HEK293 (cell line): Measurements from ENCODE around the gene ERBB4.

Source experiments
- CTCF ChIA-PET: fragments of 350-600 bp; formaldehyde crosslinking; extraction: SDS; loops from one replicate; lab custom pipeline; 2021; ENCODE audit warnings: antibody characterized with exemption; lab: Yijun Ruan, JAX
- POLR2A ChIA-PET: fragments of 300-600 bp; formaldehyde crosslinking; extraction: SDS; loops from one replicate; lab custom pipeline; 2020; ENCODE audit warnings: antibody characterized with exemption, inconsistent platforms; lab: Yijun Ruan, JAX
- H3K27ac ChIP-seq: fragments of 200-500 bp; sonication (Bioruptor generic); 2 replicates; pipeline ENCODE4 v1.5.1; 2014; ENCODE audit warnings: low read depth, low read length, control low read depth, inconsistent platforms; ENCODE audit errors: extremely low read depth
- H3K36me3 ChIP-seq, 2 experiments: fragments of 200-500 bp in 1 of 2; sonication (Bioruptor generic) in 1 of 2; 1 replicate in 1 of 2; 2 replicates in 1 of 2; pipeline ENCODE4 v1.5.1; 2014 to 2017; ENCODE audit warnings: inconsistent platforms in 2 of 2, low read length in 2 of 2; ENCODE audit not compliant: control insufficient read depth in 2 of 2, insufficient read depth in 1 of 2
- H3K4me1 ChIP-seq: fragments of 200-500 bp; sonication (Bioruptor generic); 2 replicates; pipeline ENCODE4 v1.5.1; 2014; ENCODE audit warnings: mild to moderate bottlenecking, low read length, inconsistent platforms; ENCODE audit not compliant: control insufficient read depth, insufficient read depth
- H3K4me3 ChIP-seq: 2 replicates; pipeline ENCODE4 v1.5.1; 2011; ENCODE audit warnings: low read depth, mild to moderate bottlenecking, control low read depth, low read length, moderate library complexity
- H3K9me3 ChIP-seq: fragments of 200-500 bp; sonication (Bioruptor generic); 2 replicates; pipeline ENCODE4 v1.5.1; 2014; ENCODE audit warnings: low read depth, low read length, inconsistent platforms; ENCODE audit not compliant: control insufficient read depth, insufficient read depth
- KLF8 ChIP-seq: fragments of 450-650 bp; formaldehyde crosslinking; IDR thresholded peaks from 2 replicates; pipeline ENCODE4 v1.5.1; 2016; ENCODE audit warnings: missing biosample characterization, missing genetic modification characterization
- OSR2 ChIP-seq: fragments of 450-650 bp; formaldehyde crosslinking; IDR thresholded peaks from 2 replicates; pipeline ENCODE4 v1.5.1; 2016; ENCODE audit warnings: missing biosample characterization, missing genetic modification characterization
- OVOL3 ChIP-seq: fragments of 450-650 bp; formaldehyde crosslinking; IDR thresholded peaks from 2 replicates; pipeline ENCODE4 v1.5.1; 2016; ENCODE audit warnings: missing biosample characterization, missing genetic modification characterization
- ZBTB17 ChIP-seq: fragments of 450-650 bp; formaldehyde crosslinking; IDR thresholded peaks from 2 replicates; pipeline ENCODE4 v1.5.1; 2016; ENCODE audit warnings: missing biosample characterization, missing genetic modification characterization
- ZNF292 ChIP-seq: fragments of 450-650 bp; formaldehyde crosslinking; IDR thresholded peaks from 2 replicates; pipeline ENCODE4 v1.5.1; 2016; ENCODE audit warnings: low read depth, missing biosample characterization, missing genetic modification characterization, borderline replicate concordance
- ZNF335 ChIP-seq: fragments of 450-650 bp; formaldehyde crosslinking; conservative IDR thresholded peaks from 2 replicates; pipeline ENCODE4 v1.5.1; 2016; ENCODE audit warnings: missing biosample characterization, missing genetic modification characterization
- ZNF391 ChIP-seq: fragments of 450-650 bp; formaldehyde crosslinking; IDR thresholded peaks from 2 replicates; pipeline ENCODE4 v1.5.1; 2016; ENCODE audit warnings: low read depth, missing biosample characterization, missing genetic modification characterization, borderline replicate concordance
- ZNF548 ChIP-seq: fragments of 450-650 bp; formaldehyde crosslinking; IDR thresholded peaks from 2 replicates; pipeline ENCODE4 v1.5.1; 2016; ENCODE audit warnings: missing biosample characterization, missing genetic modification characterization
- ZNF555 ChIP-seq: fragments of 450-650 bp; formaldehyde crosslinking; conservative IDR thresholded peaks from 2 replicates; pipeline ENCODE4 v1.5.1; 2017; ENCODE audit warnings: missing biosample characterization, mild to moderate bottlenecking, missing genetic modification characterization, inconsistent platforms
- ZNF660 ChIP-seq: fragments of 450-650 bp; IDR thresholded peaks from 2 replicates; pipeline ENCODE4 v1.5.1; 2018; ENCODE audit warnings: missing biosample characterization, mild to moderate bottlenecking, missing genetic modification characterization
- ZNF76 ChIP-seq: fragments of 450-650 bp; formaldehyde crosslinking; IDR thresholded peaks from 2 replicates; pipeline ENCODE4; 2016; ENCODE audit warnings: low read depth, missing biosample characterization, missing genetic modification characterization, borderline replicate concordance
- TF ChIP-seq, protein P1 (sequence below): fragments of 450-650 bp; formaldehyde crosslinking; IDR thresholded peaks from 2 replicates; pipeline ENCODE4 v1.5.1; 2016; ENCODE audit warnings: missing biosample characterization, missing genetic modification characterization
- TF ChIP-seq, protein P2 (sequence below): fragments of 450-650 bp; formaldehyde crosslinking; IDR thresholded peaks from 2 replicates; pipeline ENCODE4 v1.5.1; 2016; ENCODE audit warnings: missing biosample characterization, missing genetic modification characterization, low read depth
- TF ChIP-seq, protein P3 (sequence below): fragments of 450-650 bp; formaldehyde crosslinking; IDR thresholded peaks from 2 replicates; pipeline ENCODE4 v1.5.1; 2016; ENCODE audit warnings: missing biosample characterization, missing genetic modification characterization
- TF ChIP-seq, protein P4 (sequence below): fragments of 450-650 bp; formaldehyde crosslinking; IDR thresholded peaks from 2 replicates; pipeline ENCODE4 v1.5.1; 2016; ENCODE audit warnings: missing biosample characterization, missing genetic modification characterization
- TF ChIP-seq, protein P5 (sequence below): fragments of 450-650 bp; formaldehyde crosslinking; IDR thresholded peaks from 2 replicates; pipeline ENCODE4 v1.5.1; 2017; ENCODE audit warnings: missing biosample characterization, missing genetic modification characterization
- TF ChIP-seq, protein P6 (sequence below): fragments of 450-650 bp; formaldehyde crosslinking; IDR thresholded peaks from 2 replicates; pipeline ENCODE4 v1.5.1; 2017; ENCODE audit warnings: missing biosample characterization, missing genetic modification characterization

ERBB4 gene

DNA sequence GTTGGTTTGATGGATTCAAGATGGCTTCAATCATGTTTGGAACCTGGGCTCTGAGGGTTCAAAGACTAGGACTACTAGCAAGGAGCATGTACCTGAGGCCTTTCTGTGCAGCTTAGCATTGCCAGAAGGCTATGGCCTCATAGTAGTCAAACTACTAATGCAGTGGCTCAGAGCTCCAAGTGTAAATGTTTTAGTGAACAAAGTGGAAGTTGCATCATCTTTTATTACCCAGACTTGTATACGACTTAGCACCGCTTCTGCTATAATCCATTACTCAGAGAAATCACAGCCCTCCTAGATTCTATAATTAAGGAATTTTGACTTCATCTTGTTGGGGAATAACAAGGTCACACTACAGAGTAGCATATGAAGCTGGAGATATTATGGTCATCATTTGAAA lies 210.5 kb downstream of the ERBB4 start:
- no peak overlapping the region for H3K27ac ChIP-seq
- CTCF ChIA-PET = no interaction called here
- no peaks in the 10 kb centered on the region for H3K9me3 ChIP-seq
- no peak overlapping the region for H3K4me3 ChIP-seq
- peaks cover 27% of the 10 kb centered on the region for H3K4me1 ChIP-seq
- TF ChIP-seq OVOL3 (tag by site-specific recombination) = no peak
- TF ChIP-seq ZNF292 (tag by site-specific recombination) = no peak
- TF ChIP-seq, protein P1, sequence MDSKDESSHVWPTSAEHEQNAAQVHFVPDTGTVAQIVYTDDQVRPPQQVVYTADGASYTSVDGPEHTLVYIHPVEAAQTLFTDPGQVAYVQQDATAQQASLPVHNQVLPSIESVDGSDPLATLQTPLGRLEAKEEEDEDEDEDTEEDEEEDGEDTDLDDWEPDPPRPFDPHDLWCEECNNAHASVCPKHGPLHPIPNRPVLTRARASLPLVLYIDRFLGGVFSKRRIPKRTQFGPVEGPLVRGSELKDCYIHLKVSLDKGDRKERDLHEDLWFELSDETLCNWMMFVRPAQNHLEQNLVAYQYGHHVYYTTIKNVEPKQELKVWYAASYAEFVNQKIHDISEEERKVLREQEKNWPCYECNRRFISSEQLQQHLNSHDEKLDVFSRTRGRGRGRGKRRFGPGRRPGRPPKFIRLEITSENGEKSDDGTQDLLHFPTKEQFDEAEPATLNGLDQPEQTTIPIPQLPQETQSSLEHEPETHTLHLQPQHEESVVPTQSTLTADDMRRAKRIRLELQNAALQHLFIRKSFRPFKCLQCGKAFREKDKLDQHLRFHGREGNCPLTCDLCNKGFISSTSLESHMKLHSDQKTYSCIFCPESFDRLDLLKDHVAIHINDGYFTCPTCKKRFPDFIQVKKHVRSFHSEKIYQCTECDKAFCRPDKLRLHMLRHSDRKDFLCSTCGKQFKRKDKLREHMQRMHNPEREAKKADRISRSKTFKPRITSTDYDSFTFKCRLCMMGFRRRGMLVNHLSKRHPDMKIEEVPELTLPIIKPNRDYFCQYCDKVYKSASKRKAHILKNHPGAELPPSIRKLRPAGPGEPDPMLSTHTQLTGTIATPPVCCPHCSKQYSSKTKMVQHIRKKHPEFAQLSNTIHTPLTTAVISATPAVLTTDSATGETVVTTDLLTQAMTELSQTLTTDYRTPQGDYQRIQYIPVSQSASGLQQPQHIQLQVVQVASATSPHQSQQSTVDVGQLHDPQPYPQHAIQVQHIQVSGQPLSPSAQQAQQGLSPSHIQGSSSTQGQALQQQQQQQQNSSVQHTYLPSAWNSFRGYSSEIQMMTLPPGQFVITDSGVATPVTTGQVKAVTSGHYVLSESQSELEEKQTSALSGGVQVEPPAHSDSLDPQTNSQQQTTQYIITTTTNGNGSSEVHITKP = 0 out of 2 replicates have a peak, but pooled peaks have one; percentile 13
- TF ChIP-seq, protein P2, sequence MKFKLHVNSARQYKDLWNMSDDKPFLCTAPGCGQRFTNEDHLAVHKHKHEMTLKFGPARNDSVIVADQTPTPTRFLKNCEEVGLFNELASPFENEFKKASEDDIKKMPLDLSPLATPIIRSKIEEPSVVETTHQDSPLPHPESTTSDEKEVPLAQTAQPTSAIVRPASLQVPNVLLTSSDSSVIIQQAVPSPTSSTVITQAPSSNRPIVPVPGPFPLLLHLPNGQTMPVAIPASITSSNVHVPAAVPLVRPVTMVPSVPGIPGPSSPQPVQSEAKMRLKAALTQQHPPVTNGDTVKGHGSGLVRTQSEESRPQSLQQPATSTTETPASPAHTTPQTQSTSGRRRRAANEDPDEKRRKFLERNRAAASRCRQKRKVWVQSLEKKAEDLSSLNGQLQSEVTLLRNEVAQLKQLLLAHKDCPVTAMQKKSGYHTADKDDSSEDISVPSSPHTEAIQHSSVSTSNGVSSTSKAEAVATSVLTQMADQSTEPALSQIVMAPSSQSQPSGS (tag by site-specific recombination) = peak; percentile 41; the same call in 1 of the 2 replicates
- TF ChIP-seq ZNF335 (tag by site-specific recombination) = no peak
- TF ChIP-seq OSR2 = peak; percentile 84
- peak; percentile 38; the same call in 1 of the 2 replicates for TF ChIP-seq ZBTB17 (tag by site-specific recombination)
- TF ChIP-seq, protein P3, sequence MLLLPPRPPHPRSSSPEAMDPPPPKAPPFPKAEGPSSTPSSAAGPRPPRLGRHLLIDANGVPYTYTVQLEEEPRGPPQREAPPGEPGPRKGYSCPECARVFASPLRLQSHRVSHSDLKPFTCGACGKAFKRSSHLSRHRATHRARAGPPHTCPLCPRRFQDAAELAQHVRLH = 0 out of 2 replicates have a peak, but pooled peaks have one; percentile 36
- peak; percentile 47; the same call in 1 of the 2 replicates for TF ChIP-seq ZNF660 (tag by site-specific recombination)
- POLR2A ChIA-PET = no interaction called here
- H3K36me3 ChIP-seq = no peaks in the 10 kb centered on the region

DNA sequence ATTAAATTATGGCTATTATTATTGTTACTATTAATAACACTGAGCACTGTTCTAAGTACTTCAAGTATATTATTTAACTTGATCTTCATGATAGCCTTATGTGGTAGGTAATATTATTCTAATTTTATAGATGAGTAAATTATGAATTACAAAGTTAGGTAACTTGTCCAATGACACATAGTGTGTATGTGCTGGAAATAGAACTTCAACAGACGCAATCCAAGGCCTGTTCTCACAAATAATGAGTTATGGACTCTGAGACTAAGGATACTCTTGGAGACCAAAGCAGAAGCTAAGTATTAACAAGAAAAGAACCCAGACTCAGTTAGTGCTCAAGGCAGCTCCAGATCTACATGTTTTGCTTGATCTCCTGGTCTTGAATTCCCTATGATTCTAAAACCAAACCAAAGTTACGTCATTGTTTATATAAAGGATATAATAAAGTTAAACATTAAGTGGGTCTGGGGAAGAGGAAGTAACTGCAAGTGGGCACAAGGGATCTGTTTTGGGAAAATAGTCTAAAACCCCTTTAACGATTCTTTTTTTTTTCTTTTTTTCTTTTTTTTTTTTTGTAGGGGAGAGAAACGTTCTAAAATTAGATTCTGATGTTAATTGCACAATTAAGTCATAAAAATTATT lies 211.3 kb downstream of the ERBB4 start:
- ChIA-PET CTCF (no interaction called here), POLR2A (no interaction called here)
- H3K4me1 ChIP-seq = peaks cover 27% of the 10 kb centered on the region
- H3K27ac ChIP-seq = no peak overlapping the region
- H3K36me3 ChIP-seq = no peaks in the 10 kb centered on the region
- H3K9me3 ChIP-seq = no peaks in the 10 kb centered on the region
- H3K4me3 ChIP-seq = no peak overlapping the region
- TF ChIP-seq, protein P4, sequence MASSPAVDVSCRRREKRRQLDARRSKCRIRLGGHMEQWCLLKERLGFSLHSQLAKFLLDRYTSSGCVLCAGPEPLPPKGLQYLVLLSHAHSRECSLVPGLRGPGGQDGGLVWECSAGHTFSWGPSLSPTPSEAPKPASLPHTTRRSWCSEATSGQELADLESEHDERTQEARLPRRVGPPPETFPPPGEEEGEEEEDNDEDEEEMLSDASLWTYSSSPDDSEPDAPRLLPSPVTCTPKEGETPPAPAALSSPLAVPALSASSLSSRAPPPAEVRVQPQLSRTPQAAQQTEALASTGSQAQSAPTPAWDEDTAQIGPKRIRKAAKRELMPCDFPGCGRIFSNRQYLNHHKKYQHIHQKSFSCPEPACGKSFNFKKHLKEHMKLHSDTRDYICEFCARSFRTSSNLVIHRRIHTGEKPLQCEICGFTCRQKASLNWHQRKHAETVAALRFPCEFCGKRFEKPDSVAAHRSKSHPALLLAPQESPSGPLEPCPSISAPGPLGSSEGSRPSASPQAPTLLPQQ = peak; percentile 53; the same call in 1 of the 2 replicates
- TF ChIP-seq ZNF548 (tag by site-specific recombination) (no peak), ZNF555 (tag by site-specific recombination) (no peak), ZNF76 (no peak), ZNF391 (tag by site-specific recombination) (no peak), KLF8 (tag by site-specific recombination) (no peak)
- TF ChIP-seq, protein P5, sequence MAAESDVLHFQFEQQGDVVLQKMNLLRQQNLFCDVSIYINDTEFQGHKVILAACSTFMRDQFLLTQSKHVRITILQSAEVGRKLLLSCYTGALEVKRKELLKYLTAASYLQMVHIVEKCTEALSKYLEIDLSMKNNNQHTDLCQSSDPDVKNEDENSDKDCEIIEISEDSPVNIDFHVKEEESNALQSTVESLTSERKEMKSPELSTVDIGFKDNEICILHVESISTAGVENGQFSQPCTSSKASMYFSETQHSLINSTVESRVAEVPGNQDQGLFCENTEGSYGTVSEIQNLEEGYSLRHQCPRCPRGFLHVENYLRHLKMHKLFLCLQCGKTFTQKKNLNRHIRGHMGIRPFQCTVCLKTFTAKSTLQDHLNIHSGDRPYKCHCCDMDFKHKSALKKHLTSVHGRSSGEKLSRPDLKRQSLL (tag by site-specific recombination) = 0 out of 2 replicates have a peak, but pooled peaks have one; percentile 23
- TF ChIP-seq, protein P2 (tag by site-specific recombination) = peak; percentile 78
- TF ChIP-seq, protein P6, sequence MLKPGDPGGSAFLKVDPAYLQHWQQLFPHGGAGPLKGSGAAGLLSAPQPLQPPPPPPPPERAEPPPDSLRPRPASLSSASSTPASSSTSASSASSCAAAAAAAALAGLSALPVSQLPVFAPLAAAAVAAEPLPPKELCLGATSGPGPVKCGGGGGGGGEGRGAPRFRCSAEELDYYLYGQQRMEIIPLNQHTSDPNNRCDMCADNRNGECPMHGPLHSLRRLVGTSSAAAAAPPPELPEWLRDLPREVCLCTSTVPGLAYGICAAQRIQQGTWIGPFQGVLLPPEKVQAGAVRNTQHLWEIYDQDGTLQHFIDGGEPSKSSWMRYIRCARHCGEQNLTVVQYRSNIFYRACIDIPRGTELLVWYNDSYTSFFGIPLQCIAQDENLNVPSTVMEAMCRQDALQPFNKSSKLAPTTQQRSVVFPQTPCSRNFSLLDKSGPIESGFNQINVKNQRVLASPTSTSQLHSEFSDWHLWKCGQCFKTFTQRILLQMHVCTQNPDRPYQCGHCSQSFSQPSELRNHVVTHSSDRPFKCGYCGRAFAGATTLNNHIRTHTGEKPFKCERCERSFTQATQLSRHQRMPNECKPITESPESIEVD = peak; percentile 52; the same call in 1 of the 2 replicates
